UCSD-AML1 (cell line): ENCODE measurements around the gene SCN3A.

ENCODE experiments used
- DNase-seq: peaks from one replicate; lab custom pipeline; 2025; ENCODE audit not compliant: unreplicated experiment; lab: John Stamatoyannopoulos, UW

Gene SCN3A

DNA sequence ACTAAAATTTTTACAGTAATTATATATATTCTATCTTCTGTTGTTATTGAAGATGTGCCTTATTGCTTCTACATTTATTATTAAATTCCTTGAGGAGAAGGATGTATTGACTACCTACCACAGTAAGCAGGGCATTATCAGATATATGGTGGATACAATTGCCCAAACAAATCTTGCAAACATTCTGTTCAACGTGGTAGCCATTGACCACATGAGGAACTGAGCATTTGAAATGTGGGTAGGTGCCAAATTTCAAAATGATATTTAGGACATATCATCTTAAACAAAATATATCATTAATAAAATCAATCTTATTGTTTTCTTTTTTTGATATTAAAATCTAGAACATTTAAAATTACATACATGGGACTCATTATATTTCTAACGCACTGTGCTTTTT lies 11.1 kb downstream of the SCN3A start:
- no peak for DNase-seq

DNA sequence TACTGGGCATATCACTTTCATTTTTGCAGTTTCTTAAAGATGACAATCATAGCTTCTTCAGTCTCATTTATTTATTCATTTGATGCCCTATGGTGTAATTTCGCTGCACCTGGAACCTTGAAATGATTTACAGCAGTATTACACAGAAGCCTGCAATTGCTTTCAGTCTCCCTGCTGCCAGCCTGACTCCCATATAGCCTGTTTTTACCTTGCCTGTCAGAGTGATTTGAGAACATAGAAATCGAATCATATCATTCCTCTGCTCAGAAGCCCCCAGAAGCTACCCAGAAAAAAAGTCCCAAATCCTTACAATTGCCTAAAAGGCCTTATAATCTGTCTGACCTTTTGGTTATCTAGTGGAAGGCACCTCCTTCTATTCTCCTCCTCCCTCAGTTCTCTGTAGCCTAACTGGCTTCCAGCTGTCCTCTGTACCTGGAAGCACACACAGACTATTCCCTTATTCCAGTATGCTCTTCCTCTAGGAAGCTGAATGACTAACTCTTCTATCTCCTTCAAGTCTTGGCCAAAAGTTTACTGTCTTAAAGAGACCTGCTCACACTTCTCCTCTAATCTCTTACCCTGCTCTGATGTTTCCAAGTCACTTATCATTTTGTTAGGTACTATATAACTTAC lies 12.6 kb downstream of the SCN3A start:
- no peak for DNase-seq

DNA sequence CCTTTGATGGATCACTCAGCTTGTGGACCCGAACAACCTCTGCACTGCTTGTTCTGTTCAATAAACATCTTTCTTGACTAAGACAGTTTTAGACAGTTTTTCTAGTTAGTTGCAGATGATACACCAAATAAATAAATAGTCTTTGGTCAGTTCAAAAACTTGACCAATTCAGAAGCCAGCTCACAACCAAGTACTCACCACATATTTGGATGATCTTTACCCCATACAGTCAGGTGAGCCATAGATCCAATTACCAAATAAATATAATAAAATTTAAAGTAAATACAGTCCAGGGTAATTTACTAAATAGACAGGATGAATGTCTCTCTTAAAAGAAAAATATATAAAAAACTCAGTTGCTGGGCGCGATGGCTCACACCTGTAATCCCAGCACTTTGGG lies 18.2 kb downstream of the SCN3A start:
- DNase-seq, result no peak

DNA sequence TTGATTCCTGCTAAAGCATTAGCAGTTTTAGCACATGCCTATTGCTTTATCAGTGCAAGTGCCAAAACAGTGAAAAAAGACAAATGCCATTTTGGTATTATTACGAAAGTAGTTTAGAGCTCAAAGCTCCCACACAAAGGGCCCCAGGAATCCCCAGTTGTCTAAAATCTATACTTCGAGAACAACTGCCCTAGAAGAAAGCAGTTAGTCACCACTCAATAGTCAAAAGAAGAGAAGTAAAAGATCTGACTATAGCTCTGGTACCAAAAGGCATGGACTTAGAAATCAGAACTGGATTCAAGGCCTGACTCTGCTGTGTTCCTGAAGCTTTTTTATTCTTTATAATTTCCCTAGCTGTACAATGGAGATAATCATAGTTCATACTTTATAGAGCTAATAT lies 21.8 kb downstream of the SCN3A start:
- DNase-seq, result no peak

DNA sequence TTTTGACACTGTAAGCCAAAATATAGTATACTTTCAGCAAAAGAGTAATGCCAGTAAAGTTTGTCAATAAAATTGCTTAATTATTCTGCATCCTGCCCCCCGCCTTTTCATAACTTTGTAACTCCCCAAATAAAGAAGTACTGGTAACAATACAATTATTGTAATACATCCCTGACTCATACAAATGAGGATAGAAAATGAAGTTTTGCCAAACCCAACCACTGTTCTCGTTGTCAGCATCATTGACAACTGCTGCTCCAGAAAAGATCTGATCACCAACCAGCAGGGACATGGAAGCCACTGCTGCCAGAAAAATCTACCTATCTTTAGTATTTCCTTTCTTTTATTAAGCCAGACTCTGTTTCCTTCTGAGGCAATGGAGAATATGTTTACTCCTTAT lies 27.1 kb downstream of the SCN3A start:
- DNase-seq, result no peak

DNA sequence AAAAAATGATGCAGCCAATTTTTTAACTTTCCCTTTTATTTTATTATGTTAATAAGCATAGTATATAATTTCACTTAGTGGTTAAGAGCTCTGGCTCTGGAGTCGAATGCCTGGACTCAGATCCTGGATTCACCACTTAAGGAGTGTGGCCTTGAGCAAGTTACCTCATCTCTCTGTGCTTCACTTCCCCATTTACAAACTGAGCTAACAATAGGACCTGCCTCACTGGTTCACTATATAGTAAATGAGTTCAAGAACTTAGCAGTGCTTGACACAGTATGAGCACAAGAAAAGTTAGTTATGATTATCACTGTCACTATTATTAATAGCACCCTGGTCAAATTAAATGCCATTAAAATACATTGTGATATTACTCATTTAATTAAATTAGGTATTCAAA lies 30.6 kb downstream of the SCN3A start:
- DNase-seq, result no peak

DNA sequence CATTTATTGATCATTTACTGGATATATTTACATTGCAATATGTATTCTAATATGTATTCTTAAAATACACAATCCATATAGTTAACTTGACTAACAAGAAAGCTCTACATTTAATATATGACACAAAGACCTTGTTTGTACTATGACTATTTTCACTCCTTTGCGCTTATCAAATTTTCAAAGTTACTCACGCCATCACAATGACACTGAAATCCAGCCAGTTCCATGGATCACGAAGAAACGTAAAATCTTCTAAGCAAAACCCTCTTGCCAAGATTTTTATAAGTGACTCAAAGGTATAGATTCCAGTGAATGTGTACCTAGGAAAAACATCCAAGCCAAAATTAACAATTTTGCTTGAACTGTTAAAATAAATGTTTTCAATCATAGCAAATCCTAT lies 39.6 kb downstream of the SCN3A start:
- no peak for DNase-seq

DNA sequence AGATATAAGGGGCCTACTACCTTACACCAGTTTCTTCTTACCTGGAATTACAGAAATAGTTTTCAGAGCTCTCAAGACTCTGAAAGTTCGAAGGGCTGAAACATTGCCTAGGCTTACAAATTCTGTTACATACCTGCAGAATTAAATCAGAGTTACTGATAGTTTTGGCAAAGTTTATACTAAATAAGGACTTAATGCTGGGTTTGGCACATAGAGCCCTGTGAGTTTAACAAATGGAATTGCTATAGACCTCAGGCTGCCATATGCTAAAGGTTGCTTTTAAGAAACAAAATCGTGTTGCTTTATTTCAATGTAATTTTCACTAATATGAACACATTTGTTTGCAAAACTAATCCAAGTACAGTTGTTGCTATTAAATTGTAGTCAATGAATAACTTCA lies 40.1 kb downstream of the SCN3A start:
- no peak for DNase-seq

DNA sequence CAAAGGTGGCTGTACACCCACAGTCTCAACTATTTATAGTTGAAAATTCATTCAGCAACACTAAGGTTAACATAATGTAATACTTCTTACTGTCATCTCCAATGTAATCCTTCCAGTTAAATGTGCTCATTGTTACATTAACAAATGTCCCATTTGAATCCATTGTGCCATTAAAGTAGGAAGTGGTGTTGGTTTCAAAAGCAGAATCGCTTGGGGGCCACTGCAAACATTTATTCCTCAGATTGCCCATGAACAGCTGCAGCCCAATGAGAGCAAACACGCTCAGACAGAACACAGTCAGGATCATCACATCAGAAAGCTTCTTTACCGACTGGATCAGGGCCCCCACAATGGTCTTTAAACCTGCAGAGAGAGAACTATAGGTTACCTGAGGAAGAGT lies 41.4 kb downstream of the SCN3A start:
- no peak for DNase-seq

DNA sequence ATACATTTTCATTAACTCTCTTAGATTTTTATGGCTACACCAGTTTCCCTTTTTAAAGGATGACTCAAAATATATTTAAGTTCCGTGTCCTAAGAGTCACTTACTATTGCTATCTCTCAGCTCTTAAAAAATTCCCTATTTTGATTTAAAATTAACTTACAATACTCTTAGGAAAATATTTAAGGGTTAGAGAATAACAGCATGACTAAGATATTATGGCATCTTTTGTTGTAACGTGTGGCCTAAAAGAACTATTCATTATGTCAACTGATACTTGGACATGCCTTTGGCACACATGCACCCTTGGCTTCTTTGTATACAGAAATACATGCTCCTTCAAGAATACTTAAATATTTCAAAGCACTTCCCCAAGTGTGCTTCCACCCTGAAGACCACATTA lies 42.3 kb downstream of the SCN3A start:
- DNase-seq, result no peak

DNA sequence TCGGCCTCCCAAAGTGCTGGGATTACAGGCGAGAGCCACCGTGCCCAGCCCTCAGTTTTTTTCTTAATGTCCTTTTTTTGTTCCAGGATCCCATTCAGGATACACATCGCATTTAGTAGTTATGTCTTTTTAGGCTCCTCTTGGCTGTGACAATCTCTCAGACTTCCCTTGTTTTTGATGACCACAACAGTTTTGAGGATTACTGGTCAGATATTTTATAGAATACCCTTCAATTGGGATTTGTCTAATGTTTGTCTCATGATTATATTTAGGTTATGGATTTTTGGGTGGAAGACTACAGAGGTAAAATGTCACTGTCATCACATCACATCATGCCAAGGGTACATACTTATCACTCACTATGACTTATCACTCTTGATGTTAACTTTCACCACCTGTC lies 46.7 kb downstream of the SCN3A start:
- no peak for DNase-seq

DNA sequence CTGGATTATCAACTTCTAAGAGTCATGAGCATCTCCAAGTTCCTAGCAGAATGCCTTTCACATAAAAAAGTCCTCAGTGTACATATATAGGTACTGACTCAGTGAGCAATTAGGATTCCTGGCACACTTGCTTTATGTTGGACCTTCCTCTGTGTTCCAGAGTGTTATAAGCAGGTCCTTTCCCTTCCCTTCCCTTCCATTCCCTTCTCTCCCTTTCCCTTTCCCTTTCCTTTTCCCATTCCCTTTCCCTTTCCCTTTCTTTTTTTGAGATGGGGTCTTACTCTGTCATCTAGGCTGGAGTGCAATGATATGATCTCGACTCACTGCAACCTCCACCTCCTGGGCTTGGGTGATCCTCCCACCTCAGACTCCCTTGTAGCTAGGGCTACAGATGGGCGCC lies 48.7 kb downstream of the SCN3A start:
- no peak for DNase-seq

DNA sequence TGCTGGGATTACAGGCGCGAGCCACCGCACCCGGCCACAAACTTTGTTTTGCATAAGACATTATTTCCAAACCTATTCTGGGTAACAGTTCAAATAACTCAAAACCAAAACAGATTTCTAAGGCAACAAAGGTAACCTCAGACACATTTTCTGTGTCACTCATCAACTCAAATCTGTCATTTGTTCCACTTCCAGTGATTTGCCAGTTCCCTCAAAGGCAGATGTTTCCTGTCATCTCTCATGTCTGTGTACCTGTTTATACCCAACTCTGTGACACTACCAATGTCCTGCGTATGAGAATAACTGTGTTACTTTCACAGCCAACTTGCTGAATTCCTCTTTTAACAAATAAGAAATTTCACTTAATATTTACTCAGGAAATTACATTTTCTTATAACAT lies 54.4 kb downstream of the SCN3A start:
- DNase-seq, result no peak

DNA sequence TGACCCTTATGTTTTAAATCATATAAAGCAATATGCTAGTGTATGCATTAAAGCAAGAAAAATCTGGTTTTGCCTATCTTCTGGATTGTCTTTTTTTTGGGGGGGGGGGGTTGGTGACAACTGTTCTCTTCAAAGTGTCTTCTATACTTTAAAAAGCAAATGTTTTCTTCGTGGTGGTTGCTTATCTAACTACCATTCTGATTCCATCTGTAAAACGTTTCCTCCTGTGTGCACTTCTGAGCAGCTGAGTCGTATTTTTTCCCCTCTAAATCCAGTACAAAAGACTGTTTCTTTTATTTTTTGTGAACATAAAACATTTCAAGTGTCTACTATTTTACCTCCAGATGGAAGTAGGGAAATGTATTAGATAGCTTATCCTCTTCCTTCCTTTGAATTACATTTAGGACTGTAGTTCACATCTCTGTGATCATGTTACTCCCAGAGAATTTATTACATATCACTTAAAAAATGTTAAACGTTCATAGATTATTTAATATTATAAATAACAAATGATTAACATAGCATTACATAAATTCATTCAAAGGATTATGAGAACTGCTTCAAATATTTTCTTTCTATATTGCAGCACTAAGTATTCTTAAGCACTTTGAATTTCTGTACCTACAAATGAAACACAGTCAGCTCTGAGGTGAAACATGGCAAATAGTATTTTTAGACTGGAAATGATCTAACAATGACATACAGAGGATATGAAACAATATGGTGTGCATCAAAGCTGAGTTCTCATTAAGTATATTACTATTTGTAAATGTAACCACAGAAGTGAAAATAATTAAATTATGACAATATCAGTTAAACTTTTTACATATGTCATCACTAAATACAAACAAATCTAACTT lies 56.4 kb downstream of the SCN3A start:
- DNase-seq, result no peak

DNA sequence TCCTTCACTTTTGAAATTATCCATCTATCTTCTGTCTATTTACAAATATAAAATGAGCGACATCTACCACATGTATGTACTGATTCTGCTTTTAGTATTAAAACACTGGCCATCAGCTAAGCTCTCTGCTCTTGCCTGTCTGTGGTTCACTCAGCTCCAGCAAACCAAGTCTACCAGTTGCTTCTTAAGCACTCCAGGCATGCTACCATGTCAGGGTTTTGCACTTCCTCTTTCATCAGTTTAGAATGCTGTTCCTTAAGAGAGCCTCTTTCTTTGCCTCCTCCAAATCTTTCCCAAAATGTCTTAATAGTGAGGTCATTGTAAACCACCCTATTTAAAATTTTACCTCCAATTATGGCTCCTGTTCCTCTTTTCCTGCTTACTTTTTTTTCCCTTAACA lies 59.5 kb downstream of the SCN3A start:
- DNase-seq, result no peak

DNA sequence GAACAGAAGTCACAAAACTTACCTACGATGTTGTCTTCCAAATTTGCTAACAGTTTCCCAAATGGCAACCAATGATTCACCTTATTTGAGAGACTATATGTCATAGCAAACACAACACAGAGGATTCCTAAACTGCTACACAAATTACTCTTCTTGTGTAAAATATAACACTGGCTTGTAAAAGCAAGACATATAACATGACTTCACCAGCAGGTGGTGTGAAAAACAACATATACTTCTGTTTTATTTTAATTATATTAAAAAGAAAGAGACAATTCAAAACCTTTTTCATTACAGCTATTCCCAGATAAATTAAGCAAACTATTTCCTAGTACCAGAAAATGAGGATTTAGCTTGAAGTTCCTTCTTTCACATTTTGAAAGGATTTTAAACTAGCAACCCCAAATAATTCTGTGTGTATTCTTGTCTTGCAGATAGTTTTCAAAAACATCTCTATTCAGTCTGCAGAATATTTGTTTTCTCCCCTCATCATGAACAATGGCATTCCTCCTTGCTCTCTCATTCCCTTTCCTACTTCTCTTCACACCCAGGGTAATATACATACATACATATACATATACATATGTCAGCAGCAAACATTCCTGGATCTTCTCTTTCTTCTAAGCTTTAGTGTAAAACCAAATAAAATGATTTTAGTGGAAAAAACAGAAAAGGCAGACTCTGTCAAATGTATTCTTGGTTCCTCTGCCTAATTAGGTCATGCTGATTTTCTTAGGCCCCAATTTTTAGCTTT lies 62.1 kb downstream of the SCN3A start:
- DNase-seq, result no peak

DNA sequence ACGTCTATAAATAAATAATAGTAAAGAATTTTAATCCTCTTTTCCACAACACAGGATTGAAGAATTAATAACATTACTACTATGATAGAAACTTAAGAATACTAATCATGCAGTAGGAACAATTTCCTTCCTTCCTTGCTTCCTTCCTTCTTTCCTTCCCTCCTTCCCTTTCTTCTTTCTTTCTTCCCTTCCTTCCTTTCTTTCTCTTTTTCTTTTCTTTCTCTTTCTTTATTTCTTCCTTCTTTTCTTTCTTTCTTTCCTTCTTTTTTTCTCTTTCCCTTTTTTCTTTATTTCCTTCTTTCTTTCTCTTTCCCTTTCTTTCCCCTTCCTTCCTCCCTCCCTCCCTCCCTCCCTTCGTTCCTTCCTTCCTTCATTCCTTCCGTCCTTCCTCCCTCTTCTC lies 77.6 kb downstream of the SCN3A start:
- no peak for DNase-seq

DNA sequence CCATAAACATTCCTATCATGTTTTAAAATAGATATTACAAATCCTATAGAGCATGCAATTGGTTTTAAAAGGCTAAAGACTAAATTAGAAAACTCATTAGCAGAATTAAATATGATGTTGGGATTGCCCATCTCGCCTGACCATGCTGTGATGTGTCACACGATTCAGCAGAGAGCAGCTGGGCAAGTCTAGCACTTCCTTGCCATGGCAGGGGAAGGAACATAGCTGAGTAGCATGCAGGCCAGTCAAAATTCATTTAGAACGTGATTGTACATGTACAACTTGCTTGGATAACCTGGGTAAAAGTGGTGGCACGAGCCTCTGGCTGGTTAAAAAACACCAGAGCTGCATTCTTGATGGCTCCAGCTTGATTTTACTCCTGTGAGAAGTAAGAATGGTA lies 81.3 kb downstream of the SCN3A start:
- no peak for DNase-seq

DNA sequence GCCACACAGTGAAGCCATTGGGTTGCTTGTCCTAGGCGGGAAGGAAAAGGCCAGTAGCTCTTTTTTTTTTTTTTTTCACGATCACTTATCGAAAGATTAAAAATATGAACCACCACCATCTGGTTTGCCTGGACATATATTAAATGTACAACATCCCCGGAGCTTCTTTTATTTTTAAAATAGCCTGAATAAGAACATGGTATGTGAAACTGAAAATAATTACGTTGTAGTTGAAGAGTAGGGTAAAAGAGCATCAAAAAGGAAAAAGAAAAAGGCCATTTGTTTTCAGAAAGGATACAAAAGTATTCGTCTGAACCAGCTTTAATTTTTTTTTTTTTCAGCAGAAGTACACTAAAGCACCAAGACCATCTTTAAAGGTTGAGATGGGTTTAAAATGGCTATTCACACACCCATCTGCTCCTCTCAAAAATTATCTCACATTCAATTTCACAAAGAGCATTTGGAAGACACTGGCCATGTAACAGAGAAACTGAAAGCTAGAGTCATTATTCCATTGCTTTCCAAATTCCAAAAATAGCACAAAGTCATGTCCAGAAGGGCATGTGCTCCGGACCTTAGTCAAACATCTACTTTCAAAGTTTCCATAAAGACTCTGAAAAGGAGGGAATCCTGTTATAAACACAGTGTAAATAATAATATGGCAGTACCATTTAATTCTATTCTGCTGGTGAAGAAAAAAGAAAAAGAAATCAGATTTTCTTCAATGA lies 82.9 kb downstream of the SCN3A start:
- DNase-seq, result no peak

DNA sequence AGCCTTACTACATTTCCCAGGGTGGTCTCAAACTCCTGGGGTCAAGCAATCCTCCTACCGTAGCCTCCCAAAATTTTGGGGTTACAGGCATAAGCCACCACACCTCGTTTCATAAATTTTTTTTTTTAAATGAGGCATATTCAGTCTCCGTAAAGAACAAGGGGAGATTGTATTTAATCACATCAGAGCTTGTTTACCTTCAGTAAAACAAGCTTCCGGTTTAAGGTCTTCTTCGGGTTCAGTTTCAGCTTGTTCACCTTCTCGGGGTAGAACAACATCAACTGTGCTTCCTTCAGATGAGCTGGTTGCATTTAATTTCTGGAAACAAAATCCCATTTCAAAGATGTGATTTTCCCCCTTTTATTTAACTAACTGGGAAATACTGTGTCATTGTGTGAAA lies 88.6 kb downstream of the SCN3A start:
- DNase-seq, result no peak

DNA sequence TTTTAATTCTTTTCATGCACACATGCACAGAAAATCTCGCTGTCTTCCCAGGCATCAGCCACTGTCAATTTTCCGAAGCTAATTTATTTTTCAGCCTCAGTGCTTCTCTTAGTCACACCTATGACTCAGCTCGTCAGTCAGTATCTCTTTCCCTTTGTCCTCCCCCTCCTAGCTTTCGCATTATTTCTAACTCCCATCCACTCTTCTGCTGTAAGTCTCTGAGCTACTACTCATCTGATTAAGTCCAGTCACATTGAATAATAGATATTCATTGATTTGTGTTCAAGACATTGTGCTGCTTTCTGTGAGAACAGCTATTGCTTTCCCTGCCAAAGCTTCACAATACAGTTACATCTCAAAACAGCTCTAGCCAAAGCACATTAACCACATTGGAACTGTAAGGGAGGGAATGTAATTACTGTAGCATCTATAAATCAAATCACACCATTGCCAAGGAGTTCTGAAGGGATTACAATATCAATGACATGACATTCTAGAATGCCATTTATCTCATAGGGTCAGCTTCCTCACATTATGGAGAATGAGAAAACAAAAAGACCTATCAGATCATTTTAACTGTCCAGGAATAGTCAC lies 89.4 kb downstream of the SCN3A start:
- no peak for DNase-seq
